PC-3 (cell line): Measurements from ENCODE around the gene PHC3. TPM values are rescaled to one million over a fixed set of nuclear protein-coding genes. Genes with fewer than 3 reads are reported as not detected.

Experiments used
- ATAC-seq: fragments of 200-7000 bp; cut with Tn5 transposase; 2 replicates; pipeline ENCODE4 v1.9.1; 2020; ENCODE audit warnings: mild to moderate bottlenecking, moderate library complexity
- BruUV-seq: library from RNA; stranded (reverse); fragments of 400-500 nt; replicated peaks from 2 replicates; lab custom pipeline; 2021; lab: Mats Ljungman, UMichigan
- CTCF ChIA-PET: fragments of 300-600 bp; sonication (Branson Sonifier 250); formaldehyde crosslinking; loops from one replicate; lab custom pipeline; 2022; ENCODE audit warnings: antibody characterized with exemption; lab: Charles Lee
- POLR2A ChIA-PET: fragments of 300-600 bp; sonication (Branson Sonifier 250); formaldehyde crosslinking; loops from one replicate; lab custom pipeline; 2022; ENCODE audit warnings: antibody characterized with exemption; ENCODE audit not compliant: unreplicated experiment; lab: Charles Lee
- DNase-seq: peaks from one replicate; pipeline ENCODE4 v3.0.0-alpha.2; 2015
- H2AFZ ChIP-seq: fragments of 300-600 bp; sonication (generic); 2 replicates; pipeline ENCODE4 v1.6.0; 2016; ENCODE audit warnings: antibody characterized with exemption, low read length
- H3F3A ChIP-seq: fragments of 300-600 bp; sonication (generic); one replicate; pipeline ENCODE4 v1.6.0; 2017; ENCODE audit warnings: antibody characterized with exemption, low read length, control low read depth, mild to moderate bottlenecking; ENCODE audit not compliant: unreplicated experiment
- H3K27ac ChIP-seq: fragments of 300-600 bp; sonication (generic); 2 replicates; pipeline ENCODE4 v1.5.1; 2016; ENCODE audit warnings: mild to moderate bottlenecking, low read length
- H3K27me3 ChIP-seq: fragments of 300-600 bp; sonication (generic); 2 replicates; pipeline ENCODE4 v1.6.1; 2016; ENCODE audit warnings: low read length, mixed read lengths
- H3K36me3 ChIP-seq: fragments of 300-600 bp; sonication (generic); 2 replicates; pipeline ENCODE4 v1.6.1; 2016; ENCODE audit warnings: low read depth, mixed run types, low read length, mixed read lengths
- H3K4me1 ChIP-seq: fragments of 300-600 bp; sonication (generic); 2 replicates; pipeline ENCODE4 v1.5.1; 2016; ENCODE audit warnings: low read length; ENCODE audit not compliant: insufficient read depth
- H3K4me2 ChIP-seq: fragments of 300-600 bp; sonication (generic); 2 replicates; pipeline ENCODE4 v1.6.0; 2016; ENCODE audit warnings: low read length
- H3K4me3 ChIP-seq: fragments of 300-600 bp; sonication (generic); 2 replicates; pipeline ENCODE4 v1.5.1; 2016; ENCODE audit warnings: mild to moderate bottlenecking, low read length, mixed read lengths
- H3K79me2 ChIP-seq: fragments of 300-600 bp; sonication (generic); 2 replicates; pipeline ENCODE4 v1.6.1; 2017; ENCODE audit warnings: low read length, mixed read lengths
- H3K9ac ChIP-seq: fragments of 300-600 bp; sonication (generic); 2 replicates; pipeline ENCODE4 v1.6.0; 2016; ENCODE audit warnings: mild to moderate bottlenecking, low read length
- H3K9me2 ChIP-seq: fragments of 300-600 bp; sonication (generic); replicated peaks from 2 replicates; pipeline ENCODE4 v1.6.1; 2016; ENCODE audit warnings: mixed run types, low read length, mixed read lengths
- H3K9me3 ChIP-seq: fragments of 300-600 bp; sonication (generic); 2 replicates; pipeline ENCODE4 v1.6.1; 2016; ENCODE audit warnings: low read length, mixed read lengths
- H4K20me1 ChIP-seq: fragments of 300-600 bp; sonication (generic); 2 replicates; pipeline ENCODE4 v1.6.1; 2016; ENCODE audit warnings: low read length, mixed read lengths
- CTCF ChIP-seq: fragments of 300-600 bp; sonication (generic); conservative IDR thresholded peaks from 2 replicates; pipeline ENCODE4 v1.5.1; 2017; ENCODE audit warnings: antibody characterized with exemption, low read depth, mild to moderate bottlenecking, low read length
- EZH2 ChIP-seq: fragments of 300-600 bp; sonication (generic); IDR thresholded peaks from one replicate; pipeline ENCODE4 v1.6.1; 2017; ENCODE audit warnings: antibody characterized with exemption, mild to moderate bottlenecking, low read length; ENCODE audit not compliant: unreplicated experiment
- EZH2phosphoT487 ChIP-seq: fragments of 300-600 bp; sonication (generic); IDR thresholded peaks from 2 replicates; pipeline ENCODE4 v1.6.1; 2018; ENCODE audit warnings: mild to moderate bottlenecking, antibody characterized with exemption, low read length, borderline replicate concordance
- intact Hi-C: fragments of 100-400 bp; cut with micrococcal nuclease; formaldehyde crosslinking; loops from 2 replicates; pipeline ENCODE4 v1.9.0; 2023
- total RNA-seq: library from RNA; depleted of rRNA; stranded (reverse); fragments of >200 nt; gene quantifications from 2 replicates; pipeline ENCODE4 v1.2.3, GENCODE V29; 2014

PHC3 gene
- total RNA-seq, 1 experiment from 2014 or later: 7.5 TPM

DNA sequence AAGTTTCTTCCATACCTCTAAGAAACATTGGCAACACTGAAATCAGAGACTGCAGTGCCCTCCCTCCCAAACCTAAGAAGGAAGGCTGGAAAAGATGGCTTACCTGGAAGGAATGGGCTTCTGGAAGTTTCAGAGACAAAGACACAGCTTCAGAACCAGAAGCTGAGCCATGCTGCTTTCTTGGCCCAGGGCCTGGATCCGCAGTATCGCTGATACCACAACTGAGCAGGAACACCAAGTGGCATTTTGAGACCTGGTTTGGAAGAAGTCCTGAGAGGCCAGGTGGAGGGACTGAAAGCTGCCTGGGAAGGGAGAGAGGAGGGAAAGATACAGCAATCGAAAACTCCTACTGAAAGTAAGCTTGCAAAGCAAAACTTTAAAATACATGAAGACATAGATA, 124.0 kb downstream of the PHC3 start:
- DNase-seq: no peak
- no peaks in the 10 kb centered on the region for H3K9me3 ChIP-seq
- H3K27me3 ChIP-seq: no peaks in the 10 kb centered on the region
- ChIA-PET CTCF (no interaction called here), POLR2A (no interaction called here)
- intact Hi-C loops: no loop called here
- BruUV-seq: no TSS peak
- no peaks in the 10 kb centered on the region for H3K36me3 ChIP-seq
- no peak overlapping the region for H3K27ac ChIP-seq
- H3K4me1 ChIP-seq: peaks cover 7% of the 10 kb centered on the region
- H3K79me2 ChIP-seq: no peaks in the 10 kb centered on the region
- TF ChIP-seq CTCF: no peak
- no peak for TF ChIP-seq EZH2phosphoT487
- no peak for TF ChIP-seq EZH2
- H3F3A ChIP-seq: no peaks in the 10 kb centered on the region
- ATAC-seq: no peak
- no peak overlapping the region for H3K9ac ChIP-seq
- H3K9me2 ChIP-seq: no peaks in the 10 kb centered on the region
- no peak overlapping the region for H3K4me3 ChIP-seq
- no peaks in the 10 kb centered on the region for H4K20me1 ChIP-seq
- H2AFZ ChIP-seq: no peak overlapping the region
- no peak overlapping the region for H3K4me2 ChIP-seq

- H3K27ac ChIP-seq: no peak overlapping the region
- no peaks in the 10 kb centered on the region for H3K9me3 ChIP-seq
- H3K4me2 ChIP-seq: no peak overlapping the region
- TF ChIP-seq CTCF (no peak), EZH2 (no peak), EZH2phosphoT487 (no peak)
- H3K27me3 ChIP-seq: no peaks in the 10 kb centered on the region
- no peak overlapping the region for H3K9ac ChIP-seq
- H3K79me2 ChIP-seq: no peaks in the 10 kb centered on the region
- H3K36me3 ChIP-seq: no peaks in the 10 kb centered on the region
- no peaks in the 10 kb centered on the region for H3K9me2 ChIP-seq
- no peaks in the 10 kb centered on the region for H3F3A ChIP-seq
- no peak overlapping the region for H2AFZ ChIP-seq
- DNase-seq (no peak), ATAC-seq (no peak)
- H3K4me3 ChIP-seq: no peak overlapping the region
- CTCF ChIA-PET: no interaction called here
- POLR2A ChIA-PET: no interaction called here
- H3K4me1 ChIP-seq: peaks cover 7% of the 10 kb centered on the region
- no peaks in the 10 kb centered on the region for H4K20me1 ChIP-seq
- intact Hi-C loops: no loop called here
- no TSS peak for BruUV-seq
These were observed 124.7 kb downstream of the PHC3 start for GRCh38 chr3:170056710-170057454.

DNA sequence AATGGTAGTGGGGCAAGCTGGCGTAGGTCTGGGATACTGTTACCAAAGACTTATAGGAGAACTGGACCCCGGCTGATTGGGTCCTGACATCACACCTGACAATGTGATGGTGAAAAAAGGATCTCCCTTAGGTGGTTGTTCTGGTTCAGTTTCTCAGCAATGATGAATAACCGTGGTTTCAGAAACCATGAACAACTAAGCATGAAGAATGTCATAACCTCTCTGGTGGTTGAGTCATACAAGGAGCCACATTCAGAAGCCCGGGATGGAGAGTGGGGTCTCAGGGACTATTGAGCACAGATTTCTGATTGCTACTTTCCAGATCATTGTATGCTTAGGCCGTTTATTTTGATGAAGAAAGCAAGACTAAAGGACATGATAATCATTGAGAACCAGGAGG, 126.3 kb downstream of the PHC3 start:
- Histone ChIP-seq H3K9ac (no peak overlapping the region), H4K20me1 (no peaks in the 10 kb centered on the region), H3K9me2 (no peaks in the 10 kb centered on the region), H3K4me2 (no peak overlapping the region), H3K4me3 (no peak overlapping the region), H3F3A (no peaks in the 10 kb centered on the region), H3K9me3 (no peaks in the 10 kb centered on the region), H3K27ac (no peak overlapping the region), H2AFZ (no peak overlapping the region), H3K27me3 (no peaks in the 10 kb centered on the region), H3K36me3 (no peaks in the 10 kb centered on the region), H3K4me1 (peaks cover 17% of the 10 kb centered on the region), H3K79me2 (no peaks in the 10 kb centered on the region)
- CTCF ChIA-PET: no interaction called here
- intact Hi-C loops: loop anchor here (2.0 kb wide), 1 partner anchor 192 kb away; no protein-coding TSS in a partner anchor
- POLR2A ChIA-PET: no interaction called here
- peak; percentile 33; the same call in 1 of the 2 replicates for ATAC-seq
- DNase-seq: peak; percentile 60
- no peak for TF ChIP-seq EZH2
- TF ChIP-seq CTCF: no peak
- TF ChIP-seq EZH2phosphoT487: no peak
- no TSS peak for BruUV-seq
